Skeletal muscle tissue (tissue), 4 donors: ENCODE measurements around the gene CFAP97D1. TPM values are rescaled to one million over a fixed set of nuclear protein-coding genes. Genes with fewer than 3 reads are reported as not detected.
A peak's percentile ranks its signal among the peaks of the same experiment; 100 is the strongest.

ENCODE experiments used
- H3K27ac ChIP-seq: one replicate; pipeline ENCODE4 v1.7.0; 2013; ENCODE audit warnings: mild to moderate bottlenecking, low read depth, low read length, inconsistent platforms
- H3K27me3 ChIP-seq, 3 donors: one replicate each; pipeline ENCODE4 v1.7.0; 2013; ENCODE audit warnings: low read length in 3 of 3; ENCODE audit not compliant: control insufficient read depth in 3 of 3, insufficient read depth in 3 of 3
- H3K36me3 ChIP-seq, 3 donors: one replicate each; pipeline ENCODE4 v1.7.0; 2013; ENCODE audit warnings: low read length in 3 of 3; ENCODE audit not compliant: control insufficient read depth in 3 of 3, insufficient read depth in 3 of 3
- H3K4me1 ChIP-seq, 3 donors: one replicate each; pipeline ENCODE4 v1.7.0; 2013; ENCODE audit warnings: low read length in 3 of 3, mild to moderate bottlenecking in 3 of 3; ENCODE audit not compliant: control insufficient read depth in 3 of 3, insufficient read depth in 3 of 3
- H3K4me3 ChIP-seq, 3 donors: one replicate each; pipeline ENCODE4 v1.7.0; 2013; ENCODE audit warnings: low read length in 3 of 3
- H3K9ac ChIP-seq, 3 donors: one replicate each; pipeline ENCODE4 v1.7.0; 2013; ENCODE audit warnings: low read length in 3 of 3, mild to moderate bottlenecking in 3 of 3, moderate library complexity in 2 of 3, low read depth in 1 of 3
- H3K9me3 ChIP-seq, 3 donors: one replicate each; pipeline ENCODE4 v1.7.0; 2013; ENCODE audit warnings: low read length in 3 of 3; ENCODE audit not compliant: control insufficient read depth in 3 of 3
- total RNA-seq: library from RNA; depleted of rRNA; stranded (reverse); fragments of >200 nt; gene quantifications from one replicate; pipeline ENCODE4 v1.2.3, GENCODE V29; 2014
- donor health status: Osteomylitis.

The CFAP97D1 gene
- total RNA-seq, 1 donor from 2014 or later: not detected

- peaks cover 9 to 12% (median 10%) of the 10 kb centered on the region in 3 donors for H3K4me1 ChIP-seq
- H3K4me3 ChIP-seq: no peak overlapping the region
Measured at GRCh38 chr17:43831633-43832032, 51.4 kb downstream of the CFAP97D1 start.

DNA sequence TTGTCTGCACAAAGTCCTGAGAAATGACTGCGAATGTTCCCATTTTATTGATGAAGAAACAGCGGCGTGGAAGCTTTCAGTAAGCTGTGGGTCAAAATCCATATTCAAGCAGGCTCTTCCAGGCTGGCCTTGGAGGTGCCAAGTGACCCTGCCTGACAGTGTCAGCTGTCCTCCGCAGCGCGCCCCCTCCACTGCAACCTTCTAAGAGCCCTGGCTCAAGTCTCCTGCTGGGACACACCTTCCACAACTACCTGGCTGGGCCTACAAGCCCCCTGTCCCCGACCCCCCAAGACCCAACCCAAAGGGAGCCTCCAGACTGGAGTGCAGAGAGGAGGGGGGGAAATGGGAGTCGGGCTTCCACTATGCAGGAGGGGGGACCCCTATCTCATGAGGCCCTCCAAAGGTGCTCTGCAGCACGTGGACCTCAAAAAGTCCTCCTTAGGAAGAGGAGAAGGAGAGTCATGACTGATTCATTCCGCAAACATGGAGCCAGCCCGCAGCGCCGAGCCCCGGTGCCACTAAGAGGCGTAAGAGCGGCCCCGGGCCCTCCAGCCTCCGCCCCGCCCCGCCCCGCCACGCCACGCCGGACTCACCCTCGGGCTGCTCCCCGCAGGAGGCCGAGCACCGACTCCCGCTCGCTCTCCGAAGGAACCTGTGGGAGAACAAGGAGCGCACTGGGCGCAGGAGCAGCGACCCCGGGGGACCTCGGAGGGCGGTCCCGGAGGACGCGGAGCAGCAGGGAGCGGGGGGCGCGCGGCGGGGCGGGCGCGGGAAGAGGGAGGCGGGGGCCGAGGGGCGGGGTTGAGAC is 52.1 kb downstream of the CFAP97D1 start:
- H3K4me1 ChIP-seq: peaks cover 9 to 12% (median 10%) of the 10 kb centered on the region in 3 donors
- peak overlapping the region; percentile 52 to 60 (median 58) for H3K4me3 ChIP-seq
- H3K27me3 ChIP-seq: peaks cover 0 to 16% (median 0%) of the 10 kb centered on the region in 3 donors
- peak overlapping the region in 2 of 3 donors; percentile 10 to 69 for H3K9ac ChIP-seq
- H3K27ac ChIP-seq: no peak overlapping the region
- no peaks in the 10 kb centered on the region for H3K36me3 ChIP-seq
- no peaks in the 10 kb centered on the region for H3K9me3 ChIP-seq

More at GRCh38 chr17:43831633-43832032, 51.4 kb downstream of the CFAP97D1 start:
- H3K27ac ChIP-seq: no peak overlapping the region
- H3K9ac ChIP-seq: no peak overlapping the region
- H3K9me3 ChIP-seq: no peaks in the 10 kb centered on the region
- H3K27me3 ChIP-seq: peaks cover 0 to 16% (median 0%) of the 10 kb centered on the region in 3 donors
- no peaks in the 10 kb centered on the region for H3K36me3 ChIP-seq

GRCh38 chr17:43832976-43833829 is 53.0 kb downstream of the CFAP97D1 start, which contains the start of gene MPP3:
TSS of gene MPP3 (minus strand) at chr17:43833146. CDS start at chr17:43831906, 1,240 bp downstream.
- H3K27me3 ChIP-seq: peaks cover 0 to 16% (median 0%) of the 10 kb centered on the region in 3 donors
- no peaks in the 10 kb centered on the region for H3K9me3 ChIP-seq
- H3K27ac ChIP-seq: no peak within 1 kb of the TSS
- peak within 1 kb of the TSS; percentile 52 to 69 (median 60) for H3K4me3 ChIP-seq
- peak within 1 kb of the TSS in 2 of 3 donors; percentile 10 to 69 for H3K9ac ChIP-seq
- H3K4me1 ChIP-seq: peaks cover 9 to 12% (median 10%) of the 10 kb centered on the region in 3 donors
- no peaks in the 10 kb centered on the region for H3K36me3 ChIP-seq

- no peak overlapping the region for H3K27ac ChIP-seq
Measured at GRCh38 chr17:43834106-43834505, 53.9 kb downstream of the CFAP97D1 start.

More at GRCh38 chr17:43834106-43834505, 53.9 kb downstream of the CFAP97D1 start:
- Histone ChIP-seq H3K4me3 (no peak overlapping the region), H3K36me3 (no peaks in the 10 kb centered on the region), H3K4me1 (peaks cover 9 to 12% (median 10%) of the 10 kb centered on the region in 3 donors), H3K9ac (no peak overlapping the region), H3K27me3 (peaks cover 0 to 16% (median 0%) of the 10 kb centered on the region in 3 donors), H3K9me3 (no peaks in the 10 kb centered on the region)

Other genes starting within 250 kb of the CFAP97D1 start
- gene ETV4, start 234.1 kb upstream of the CFAP97D1 start, total RNA-seq: 1.6 TPM
- gene MEOX1, start 118.5 kb upstream of the CFAP97D1 start, total RNA-seq: 12.5 TPM
- not detected for gene SOST, start 21.6 kb upstream of the CFAP97D1 start, total RNA-seq
- 39.7 TPM for gene DUSP3, start 1.5 kb upstream of the CFAP97D1 start, total RNA-seq
- gene MPP3, start 52.7 kb downstream of the CFAP97D1 start, total RNA-seq: 4.2 TPM
- gene CD300LG, start 66.7 kb downstream of the CFAP97D1 start, total RNA-seq: 1.6 TPM
- 1.0 TPM for gene MPP2, start 127.1 kb downstream of the CFAP97D1 start, total RNA-seq
- not detected for gene PPY, start 162.0 kb downstream of the CFAP97D1 start, total RNA-seq
- gene PYY, start 173.5 kb downstream of the CFAP97D1 start, total RNA-seq: not detected
- under 0.01 TPM for gene NAGS, start 224.2 kb downstream of the CFAP97D1 start, total RNA-seq
- gene TMEM101, start 234.5 kb downstream of the CFAP97D1 start, total RNA-seq: 67.3 TPM